DND-41 (cell line): ENCODE data around the gene EIF4E1B.
"Not testable (repeated sequence)": the region's sequence is repeated elsewhere in the genome, so short reads cannot be mapped to it uniquely, and the experiment has no call there.

Experiments
- CTCF ChIP-seq: IDR thresholded peaks from 2 replicates; pipeline ENCODE4 v1.5.1; 2012; ENCODE audit warnings: borderline replicate concordance, low read length, moderate library complexity, mild to moderate bottlenecking; ENCODE audit not compliant: poor library complexity, severe bottlenecking; ENCODE audit errors: extremely low read depth
- EZH2 ChIP-seq: IDR thresholded peaks from 3 replicates; pipeline ENCODE4 v1.6.1; 2012; ENCODE audit warnings: borderline replicate concordance, low read depth, mild to moderate bottlenecking, moderate library complexity, low read length, inconsistent platforms; ENCODE audit not compliant: severe bottlenecking

- not testable (repeated sequence) for TF ChIP-seq EZH2, CTCF
Observed at GRCh38 chr5:176599749-176600430, 30.6 kb upstream of the EIF4E1B start.
